Measurements from ENCODE around the gene HLA-DOA. TPM values are rescaled to one million over a fixed set of nuclear protein-coding genes. Genes with fewer than 3 reads are reported as not detected.

HLA-DOA gene
- total RNA-seq, 1 donor from 2014 or later, result not detected

DNA sequence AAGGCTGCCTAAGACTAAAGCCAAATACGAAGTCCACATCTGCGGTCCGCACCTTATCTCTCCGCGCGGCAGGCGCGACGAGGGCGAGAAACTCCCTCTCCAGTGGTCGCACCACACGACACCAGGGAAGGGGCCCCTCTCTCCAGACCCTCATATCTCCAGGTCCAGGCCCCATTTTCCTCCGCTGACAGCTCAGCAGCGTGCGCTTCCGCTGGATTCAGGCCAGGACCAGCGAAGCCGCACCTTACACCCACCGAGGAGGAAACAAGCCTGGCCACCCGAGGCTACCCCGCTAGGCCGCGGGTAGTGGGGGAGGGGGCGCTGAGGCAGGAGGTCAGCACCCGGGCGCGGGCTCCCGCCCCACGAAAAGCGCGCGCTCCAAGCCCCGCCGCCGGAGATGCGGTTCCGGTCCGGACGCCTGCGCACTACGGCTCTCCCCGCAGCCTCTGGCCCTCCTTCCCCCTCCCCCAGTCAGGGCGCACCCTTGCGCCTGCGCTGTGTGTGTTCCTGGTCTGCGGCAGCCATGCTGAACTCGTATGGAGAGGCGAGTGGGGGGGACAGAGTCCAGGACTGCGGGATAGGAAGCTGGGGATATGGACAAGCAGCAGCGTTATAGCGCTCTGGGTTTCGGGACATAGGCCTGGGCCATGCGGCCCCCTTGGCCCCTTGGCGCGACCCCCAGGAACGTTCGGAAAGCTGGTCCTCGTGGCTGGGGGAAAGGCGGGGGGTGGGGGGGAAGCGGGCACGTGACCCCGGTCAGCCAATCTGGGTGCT, 41.1 kb downstream of the HLA-DOA start, which contains the start of gene BRD2:
BRD2 (plus strand) TSS at position 502 of the 774 bp plus-strand sequence. CDS start 4,305 bp downstream, outside the sequence.
- DNase-seq (ENCODE audit: low read depth), result peak; percentile 98

DNA sequence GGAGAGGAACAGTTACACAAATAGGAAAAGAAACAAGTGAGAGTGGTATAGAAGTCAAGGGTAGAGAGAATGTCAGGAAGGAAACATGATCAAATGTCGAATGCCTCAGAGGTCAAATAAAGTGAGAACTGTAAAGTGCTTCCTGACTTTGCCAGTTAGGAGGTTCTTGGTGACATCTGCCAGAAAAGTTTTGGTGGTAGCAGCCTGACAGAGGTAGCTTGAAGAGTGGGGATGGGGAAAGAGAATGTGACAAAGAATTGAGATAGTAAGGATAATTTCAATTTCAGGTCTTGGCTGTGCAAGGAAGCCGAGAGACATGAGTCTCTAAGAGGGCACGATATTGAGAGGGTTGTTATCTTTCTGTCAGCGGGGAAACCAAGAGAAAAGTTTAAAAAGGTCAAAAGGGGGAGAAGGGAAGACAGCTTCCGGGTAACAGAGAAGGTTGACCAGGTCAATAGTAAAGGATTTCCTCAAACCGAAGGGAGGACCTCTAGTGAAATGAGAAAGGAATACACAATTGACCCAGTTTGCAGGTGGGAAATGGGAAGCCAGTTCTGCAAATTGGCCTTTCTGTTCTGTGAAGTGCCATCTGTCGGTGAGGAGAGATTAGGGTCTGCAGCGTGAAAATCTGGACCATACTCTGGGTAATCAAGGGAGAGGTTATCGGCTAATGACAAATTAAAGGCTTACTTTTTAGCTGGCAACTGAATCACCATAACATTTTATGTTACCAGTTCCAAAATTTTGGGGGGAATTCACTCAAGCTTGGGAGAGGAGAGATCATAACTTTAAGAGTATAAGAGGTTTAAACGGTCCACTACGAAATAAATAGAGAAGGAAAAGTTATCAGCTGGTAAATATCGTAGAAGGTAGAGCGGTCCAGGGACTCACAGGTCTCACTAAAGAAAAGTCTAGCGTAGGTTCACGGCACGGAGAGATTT, 42.0 kb downstream of the HLA-DOA start:
- DNase-seq (ENCODE audit: low read depth), result peak; percentile 67

- no peak for DNase-seq (ENCODE audit: low read depth)
Observed at GRCh38 chr6:32964776-32965175, 44.6 kb downstream of the HLA-DOA start.

DNA sequence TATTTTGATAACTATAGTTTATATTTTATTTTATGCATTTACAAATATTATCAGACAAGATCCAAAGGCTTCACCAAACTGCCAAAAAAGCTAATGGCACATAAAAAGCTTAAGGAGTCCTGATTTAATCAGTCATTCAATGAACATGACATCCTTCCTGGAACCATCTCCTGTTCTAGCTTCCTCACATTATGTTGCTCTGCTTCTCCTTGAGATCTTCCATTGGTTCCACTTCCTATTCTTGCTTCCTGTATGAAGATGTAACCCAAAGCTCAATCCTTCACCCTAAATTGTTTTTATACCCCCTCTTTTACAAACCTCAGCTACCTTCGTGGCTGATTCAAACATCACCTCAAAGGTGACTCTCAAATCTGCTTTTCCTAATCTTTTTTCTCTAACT, 45.5 kb downstream of the HLA-DOA start:
- DNase-seq (ENCODE audit: low read depth), result no peak

- no peak for DNase-seq (ENCODE audit: low read depth)
Observed at GRCh38 chr6:32962213-32962826, 47.1 kb downstream of the HLA-DOA start.

GRCh38 chr6:32960563-32960962, 48.8 kb downstream of the HLA-DOA start:
- no peak for DNase-seq (ENCODE audit: low read depth)

- no peak for DNase-seq (ENCODE audit: low read depth)
Observed at GRCh38 chr6:32956176-32956575, 53.2 kb downstream of the HLA-DOA start.

GRCh38 chr6:32954986-32955802, 54.2 kb downstream of the HLA-DOA start:
- DNase-seq (ENCODE audit: low read depth), result peak; percentile 11

DNA sequence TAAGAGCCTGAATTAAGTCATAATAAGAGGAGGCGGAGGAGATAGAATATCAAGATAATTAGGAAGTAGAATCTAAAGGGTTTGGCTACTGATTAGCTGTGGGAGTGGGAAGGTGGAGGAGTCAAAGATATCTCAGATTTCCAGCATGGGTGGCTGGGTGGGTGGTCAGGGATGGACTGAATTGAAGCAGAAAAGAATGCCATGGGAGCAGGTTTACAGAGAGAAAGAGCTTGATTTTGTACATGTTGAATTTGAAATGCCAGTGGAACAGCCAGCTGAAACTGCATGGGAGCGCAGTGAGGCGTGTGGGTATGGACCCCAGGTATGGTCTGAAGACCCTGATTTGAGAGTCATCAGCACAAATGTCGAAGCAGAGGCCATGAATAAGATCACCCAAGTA, 55.1 kb downstream of the HLA-DOA start:
- DNase-seq (ENCODE audit: low read depth), result no peak

Other genes with a start within 250 kb of the HLA-DOA start
- gene HLA-DQB2, start 246.1 kb downstream of the HLA-DOA start, total RNA-seq, result not detected in 2 replicates
- not detected in 2 replicates for gene HLA-DOB, start 192.6 kb downstream of the HLA-DOA start, total RNA-seq
- 3.8 and 4.1 TPM in 2 replicates for gene TAP2, start 170.9 kb downstream of the HLA-DOA start, total RNA-seq
- 30.7 and 36.0 TPM in 2 replicates for gene PSMB8, start 165.5 kb downstream of the HLA-DOA start, total RNA-seq
- 49.7 and 54.7 TPM in 2 replicates for gene TAP1, start 155.9 kb downstream of the HLA-DOA start, total RNA-seq
- 7.2 and 8.2 TPM in 2 replicates for gene PSMB9, start 155.4 kb downstream of the HLA-DOA start, total RNA-seq
- not detected in 2 replicates for gene HLA-DMB, start 68.6 kb downstream of the HLA-DOA start, total RNA-seq
- 2.1 and 4.3 TPM in 2 replicates for gene HLA-DMA, start 56.5 kb downstream of the HLA-DOA start, total RNA-seq
- 108 and 112 TPM in 2 replicates for gene BRD2, start 41.0 kb downstream of the HLA-DOA start, total RNA-seq
- gene HLA-DPA1, start 64.1 kb upstream of the HLA-DOA start, total RNA-seq, result 0.27 and 0.68 TPM in 2 replicates
- 0.19 TPM in 1 of 2 replicates, not detected in the other for gene HLA-DPB1, start 66.4 kb upstream of the HLA-DOA start, total RNA-seq
- gene COL11A2, start 182.9 kb upstream of the HLA-DOA start, total RNA-seq, result 0.96 and 1.9 TPM in 2 replicates
- 29.3 and 36.9 TPM in 2 replicates for gene RXRB, start 191.1 kb upstream of the HLA-DOA start, total RNA-seq
- 95.9 and 162 TPM in 2 replicates for gene SLC39A7, start 191.3 kb upstream of the HLA-DOA start, total RNA-seq
- gene HSD17B8, start 195.1 kb upstream of the HLA-DOA start, total RNA-seq, result 9.4 and 15.9 TPM in 2 replicates
- gene RING1, start 198.9 kb upstream of the HLA-DOA start, total RNA-seq, result 21.6 and 21.8 TPM in 2 replicates

Measured in myocyte (in vitro differentiated cells).